Stimulated activated CD8-positive, alpha-beta memory T cell treated with anti-CD3 and anti-CD28 coated beads, Interleukin-4, amount 100 ng/mL, for 48 hours (primary cell): ENCODE measurements around the gene ZNF22.

Source experiments
- DNase-seq: peaks from one replicate; pipeline ENCODE4 v3.0.0-alpha.2; 2020

ZNF22 gene

DNA sequence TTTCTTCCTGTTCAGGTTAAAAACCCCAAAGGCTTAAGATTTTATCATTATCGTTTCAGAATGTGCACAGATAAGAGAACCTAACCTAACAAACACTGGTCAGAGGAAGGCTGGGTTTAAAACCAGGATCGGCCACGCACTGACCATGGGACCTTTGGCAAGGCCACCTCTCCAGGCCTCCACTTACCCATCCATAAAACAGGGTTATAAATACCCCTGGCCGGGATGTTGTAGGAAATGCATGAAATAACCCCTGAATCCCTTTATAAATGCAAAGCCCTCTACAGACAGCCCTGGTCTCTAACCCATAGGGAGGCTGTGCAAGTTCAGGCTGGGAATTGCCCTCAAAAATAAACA lies 22.5 kb upstream of the ZNF22 start:
- no peak for DNase-seq

DNA sequence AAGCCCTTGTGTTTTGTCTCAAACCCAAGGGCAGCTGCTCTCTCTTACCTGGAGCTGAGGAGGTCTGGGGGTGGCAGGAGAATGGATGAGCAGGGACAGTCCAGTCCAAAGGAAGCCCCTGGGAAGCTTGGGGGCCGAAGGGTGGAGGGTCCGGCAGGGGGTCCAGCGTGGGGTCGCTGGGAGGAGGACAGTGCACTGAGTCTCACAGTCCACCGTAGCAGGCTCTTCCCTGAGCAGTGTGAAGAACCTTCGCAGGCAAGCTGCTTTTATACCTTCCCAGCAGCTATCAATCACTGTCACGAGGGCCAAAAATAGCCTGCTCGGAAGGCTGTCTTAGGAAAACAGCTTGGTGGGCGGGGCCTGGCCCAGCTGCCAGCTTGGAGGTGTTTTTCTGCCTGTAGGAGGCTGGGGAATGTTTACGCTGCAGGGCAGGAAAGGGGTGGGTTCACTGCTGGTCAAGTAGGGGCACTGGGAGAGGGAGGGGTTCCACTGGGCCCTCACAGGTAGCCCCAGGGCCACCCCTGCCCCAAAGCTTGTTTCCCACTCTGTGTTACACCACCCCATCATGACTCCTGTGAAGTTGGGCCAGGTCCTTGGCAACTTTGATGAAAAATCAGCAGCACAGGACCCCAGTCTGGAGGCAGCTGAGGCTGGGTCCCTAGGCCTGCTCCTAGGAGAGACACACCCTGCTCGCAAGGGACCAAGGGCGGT lies 22.0 kb upstream of the ZNF22 start, which contains the start of gene DEPP1:
TSS of gene DEPP1 (minus strand) at position 240 of the 711 bp plus-strand sequence. CDS start 779 bp downstream, outside the sequence.
- DNase-seq = no peak

DNA sequence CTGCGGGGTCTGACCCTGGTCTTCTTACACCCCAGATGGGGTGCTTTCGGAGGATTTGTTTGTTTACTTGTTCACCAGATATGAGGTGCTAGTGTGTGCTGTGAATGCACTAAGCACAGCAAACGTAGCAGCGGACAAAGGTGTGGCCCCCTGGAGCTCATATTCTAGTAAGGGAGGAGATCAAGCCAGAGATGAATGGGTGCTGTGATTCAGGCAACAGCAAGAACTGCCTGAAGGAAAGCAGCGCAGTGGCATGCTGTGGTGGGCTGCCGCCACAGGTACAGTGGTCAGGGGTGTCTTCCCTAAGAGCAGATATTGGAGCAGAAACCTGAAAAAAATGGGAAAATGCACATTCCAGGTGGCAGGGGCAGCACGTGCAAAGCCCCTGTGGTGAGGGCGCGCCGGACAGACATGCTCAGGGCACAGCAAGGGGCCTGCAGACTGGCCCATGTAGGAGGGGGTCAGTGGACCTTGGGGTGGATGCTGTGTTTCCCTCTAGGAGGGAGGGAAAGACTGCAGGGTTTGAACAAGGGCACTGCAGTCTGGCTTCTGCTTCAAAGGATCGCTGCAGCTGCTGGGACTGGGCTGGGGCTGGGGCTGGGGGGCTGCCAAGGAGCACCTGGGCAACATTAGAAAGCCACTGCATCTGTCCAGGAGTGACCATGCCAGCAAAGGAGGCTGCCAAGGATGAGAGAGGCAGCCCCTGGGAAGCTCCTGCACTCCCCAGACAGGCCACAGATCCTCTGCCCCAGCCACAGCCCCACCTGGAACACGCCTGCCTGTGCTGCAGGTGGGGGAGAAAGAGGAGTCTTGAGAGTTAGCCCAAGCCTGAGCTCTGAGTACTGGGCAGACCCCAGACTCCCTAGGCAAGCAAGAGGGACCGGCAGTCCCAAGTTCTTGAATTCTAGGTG lies 21.2 kb upstream of the ZNF22 start:
- no peak for DNase-seq

DNA sequence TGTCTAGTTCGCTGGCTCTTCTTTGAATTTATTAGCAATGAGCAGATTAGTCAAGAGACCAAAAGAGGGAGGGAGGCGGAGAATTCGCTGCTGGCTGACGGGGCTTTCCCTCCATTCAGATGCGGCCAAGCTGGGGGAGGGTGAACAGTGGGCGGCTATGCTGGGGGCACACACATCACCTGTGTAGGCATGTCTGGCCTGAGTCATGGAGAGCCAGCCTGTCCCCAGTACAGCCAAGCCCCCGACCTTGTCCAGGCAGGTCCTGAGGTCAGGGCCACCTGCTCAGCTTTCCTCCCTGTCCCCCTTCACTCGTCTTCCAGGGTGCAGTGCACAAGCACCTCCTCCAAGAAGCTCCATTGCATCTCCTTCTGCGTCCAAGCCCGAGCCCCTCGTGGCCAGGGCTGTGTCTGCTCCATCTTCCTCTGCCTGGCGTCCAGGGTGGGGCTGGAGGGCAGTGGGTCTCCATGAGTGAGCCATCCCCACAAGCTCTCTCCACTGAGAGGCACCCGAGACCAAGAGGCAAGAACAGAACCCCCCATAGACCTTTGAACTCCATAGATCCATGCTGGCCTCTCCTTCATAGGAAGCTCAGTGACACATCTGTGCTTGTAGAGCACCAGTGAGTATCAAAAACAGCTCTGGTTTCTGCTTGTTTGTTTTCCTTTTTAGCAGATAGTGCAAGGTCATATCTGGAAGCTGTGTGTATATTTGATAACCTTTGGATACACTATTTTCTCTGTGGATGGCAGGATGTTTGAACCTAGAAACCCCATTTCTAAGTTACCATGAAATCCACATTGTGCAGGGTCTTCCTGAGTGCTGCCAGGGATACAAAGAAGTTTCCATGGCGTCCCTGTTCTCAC lies 20.2 kb upstream of the ZNF22 start:
- no peak for DNase-seq

DNA sequence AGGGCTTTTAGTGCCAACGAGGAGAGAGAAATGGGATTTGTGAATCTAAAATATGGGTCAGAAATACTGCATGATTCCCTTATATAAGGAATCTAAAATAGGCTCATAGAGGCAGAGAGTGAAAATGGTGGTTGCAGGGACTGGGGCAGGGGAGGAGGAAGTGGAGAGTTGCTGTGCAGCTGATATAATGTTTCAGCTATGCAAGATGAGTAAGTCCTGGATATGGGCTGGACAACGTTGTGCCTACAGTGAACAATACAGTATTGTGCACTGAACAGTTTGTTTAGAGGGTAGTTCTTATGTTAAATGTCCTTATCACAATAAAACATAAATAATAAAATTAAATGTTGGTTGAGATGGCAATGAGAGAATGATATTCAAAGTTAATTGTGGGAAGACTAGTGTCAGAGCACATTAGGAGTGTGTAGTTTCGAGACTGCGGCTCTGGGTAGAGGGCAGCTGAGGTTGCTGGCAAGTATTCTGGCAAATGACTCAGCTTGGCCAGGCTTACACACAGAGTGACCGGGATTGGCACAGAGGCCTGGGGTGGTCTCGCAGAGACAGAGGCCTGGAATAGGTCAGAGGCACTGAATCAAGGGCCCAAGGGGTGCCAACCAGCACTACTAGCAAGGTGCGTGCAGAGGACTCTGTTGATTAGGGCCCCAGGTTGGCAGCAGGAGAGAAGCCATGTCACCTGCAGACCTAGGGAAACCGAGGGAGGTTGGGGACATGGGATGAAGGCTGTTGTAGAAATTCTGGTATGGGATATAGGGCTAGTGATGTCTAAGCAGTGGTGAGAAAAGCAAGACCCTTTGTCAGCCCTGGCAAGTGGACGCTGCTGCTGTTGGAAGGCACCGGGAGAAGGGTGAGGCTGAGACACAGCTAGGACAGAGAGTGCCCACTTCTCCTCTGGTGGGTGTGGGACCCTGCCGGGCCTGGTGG lies 19.3 kb upstream of the ZNF22 start:
- no peak for DNase-seq

DNA sequence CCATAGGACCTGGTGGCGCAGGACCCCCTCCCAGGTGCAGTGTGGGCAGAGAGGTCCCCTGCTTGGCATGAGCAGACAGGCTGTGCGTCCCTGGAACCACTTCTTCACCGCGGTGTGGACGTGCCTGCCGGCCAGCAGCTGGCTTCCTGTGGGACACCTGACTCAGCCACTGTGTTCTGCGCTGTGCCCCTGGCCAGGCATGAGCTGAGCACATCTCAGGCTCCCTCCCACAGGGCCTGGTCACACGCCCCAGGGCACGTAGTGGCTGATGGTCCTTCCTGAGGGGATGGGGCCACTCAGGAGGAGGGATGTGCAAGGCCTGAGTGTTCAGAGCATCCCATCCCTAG lies 18.6 kb upstream of the ZNF22 start:
- DNase-seq = no peak

DNA sequence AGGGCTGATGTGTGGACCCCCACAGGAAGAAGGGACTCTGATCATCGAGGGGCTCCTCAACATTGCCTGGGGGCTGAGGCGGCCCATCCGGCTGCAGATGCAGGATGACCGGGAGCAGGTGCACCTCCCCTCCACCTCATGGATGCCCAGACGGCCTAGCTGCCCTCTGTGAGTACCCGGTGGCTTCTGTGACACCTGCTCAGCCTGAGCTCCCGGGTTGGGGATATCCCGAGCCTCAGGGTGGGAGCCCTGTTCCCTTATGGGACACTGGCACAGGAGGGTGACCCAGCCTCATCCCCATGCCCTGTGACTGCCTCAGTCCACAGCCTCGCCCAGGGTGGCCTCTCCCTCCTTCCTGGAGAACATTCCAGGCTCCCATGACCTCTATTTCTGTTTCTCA lies 18.2 kb upstream of the ZNF22 start:
- DNase-seq = no peak

DNA sequence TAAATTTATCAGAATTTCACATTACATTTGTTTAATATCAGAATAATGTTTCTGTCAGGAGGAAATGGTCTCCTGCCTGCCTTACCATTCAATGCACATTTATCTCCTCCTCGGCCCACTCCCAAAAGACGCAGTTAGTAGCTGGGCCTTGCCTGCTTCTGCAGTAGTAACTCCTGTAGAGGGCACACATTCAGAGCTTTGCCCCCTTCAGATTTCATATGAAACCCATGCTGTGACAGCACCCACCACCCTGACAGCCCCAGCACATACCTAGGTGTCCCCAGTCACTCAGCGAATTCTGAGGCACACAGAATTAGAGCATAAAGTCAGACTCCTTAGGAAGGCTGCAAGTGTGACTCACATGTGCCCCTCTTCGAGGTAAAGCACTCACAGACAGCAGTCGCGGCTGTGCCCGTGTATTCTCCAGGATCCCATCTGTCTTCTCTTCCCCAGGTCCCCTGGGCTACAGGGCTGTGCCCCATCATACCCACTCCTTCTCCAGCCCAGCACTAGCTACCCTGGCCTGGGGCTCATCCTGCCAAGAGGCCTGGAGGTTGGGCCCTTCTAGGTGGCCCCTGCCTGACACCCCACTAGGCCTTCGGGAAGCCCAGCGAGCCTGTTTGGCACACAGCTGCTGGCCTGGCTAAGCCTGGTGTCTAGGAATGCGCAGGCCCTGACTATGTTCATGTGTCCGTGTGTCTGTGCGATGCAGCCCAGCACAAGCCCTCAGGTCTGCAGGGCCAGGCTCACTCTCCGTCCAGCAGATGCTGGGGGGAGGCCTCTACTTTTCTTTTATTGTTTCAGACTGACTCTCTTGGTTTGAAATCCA lies 17.4 kb upstream of the ZNF22 start:
- no peak for DNase-seq

DNA sequence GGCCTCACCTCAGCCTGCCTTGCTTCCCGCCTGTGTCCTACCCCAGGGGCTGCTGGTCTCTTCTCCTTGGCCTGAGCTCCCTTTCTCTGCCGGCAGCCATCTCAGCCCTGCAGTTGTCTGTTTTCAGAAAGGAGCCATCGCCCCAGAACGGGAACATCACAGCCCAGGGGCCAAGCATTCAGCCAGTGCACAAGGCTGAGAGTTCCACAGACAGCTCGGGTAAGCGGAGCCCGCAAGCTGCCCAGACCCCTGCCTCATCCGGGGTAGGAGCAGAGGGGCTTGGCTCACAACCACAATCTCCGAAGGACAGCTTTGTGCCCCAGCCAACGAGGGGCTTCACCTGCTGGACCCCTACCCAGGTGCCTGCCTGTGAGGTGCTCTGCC lies 16.8 kb upstream of the ZNF22 start:
- no peak for DNase-seq

DNA sequence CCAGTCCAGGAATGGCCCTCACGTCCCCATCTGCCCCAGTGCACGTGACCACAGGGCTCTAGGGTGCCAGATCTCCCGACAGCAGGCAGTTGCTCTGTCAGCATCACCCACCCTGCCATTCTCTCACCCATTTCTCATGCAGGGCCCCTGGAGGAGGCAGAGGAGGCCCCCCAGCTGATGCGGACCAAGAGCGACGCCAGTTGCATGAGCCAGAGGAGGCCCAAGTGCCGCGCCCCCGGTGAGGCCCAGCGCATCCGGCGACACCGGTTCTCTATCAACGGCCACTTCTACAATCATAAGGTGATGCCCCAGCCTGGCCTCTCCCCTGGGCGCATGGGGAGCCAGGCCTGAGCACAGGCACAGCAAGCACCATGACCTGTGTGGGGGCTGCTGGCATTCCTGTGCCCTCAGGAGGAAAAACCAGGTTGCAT lies 16.0 kb upstream of the ZNF22 start:
- no peak for DNase-seq

DNA sequence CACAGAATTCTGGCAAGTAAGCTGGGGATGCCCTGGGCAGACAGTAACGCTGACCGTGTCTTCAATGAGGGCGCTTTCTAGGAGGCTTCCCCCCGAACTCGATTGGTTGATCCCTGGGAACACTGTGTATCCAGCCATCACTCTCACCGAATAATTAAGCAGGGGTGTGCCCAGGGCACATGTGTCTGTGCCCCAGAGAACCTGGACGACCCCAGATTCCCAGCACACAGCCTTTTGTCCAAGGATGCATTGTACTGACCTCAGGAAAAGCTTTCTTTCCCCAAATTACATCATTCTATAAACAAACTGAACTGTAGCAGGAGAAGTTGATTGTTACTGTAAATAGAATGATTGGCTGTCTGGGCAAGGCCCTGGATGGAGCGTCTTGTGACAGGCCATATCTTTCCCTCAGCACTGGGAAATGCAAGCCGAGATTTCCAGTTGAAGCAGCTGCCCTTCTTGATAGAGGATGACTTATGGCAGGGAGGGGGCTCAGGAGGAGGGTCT lies 15.5 kb upstream of the ZNF22 start:
- no peak for DNase-seq

DNA sequence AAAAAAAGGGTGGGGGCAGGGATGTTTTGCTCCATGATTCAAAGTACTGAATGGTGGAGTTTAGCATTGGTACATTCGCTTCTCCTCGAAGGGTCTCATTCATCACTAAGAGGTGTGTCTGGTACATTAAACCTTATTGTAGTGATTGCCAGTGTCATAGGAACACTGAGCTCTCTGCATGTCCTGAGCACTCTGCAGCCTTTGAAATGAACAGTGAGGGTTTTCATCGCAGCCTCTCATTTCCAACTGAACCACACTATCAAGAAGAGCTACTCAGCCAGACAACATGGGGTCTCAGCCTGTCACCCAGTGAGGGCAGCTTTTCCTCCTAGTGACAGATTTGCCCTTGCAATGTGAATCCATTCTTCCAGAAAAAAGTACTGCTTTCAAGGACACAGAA lies 14.5 kb upstream of the ZNF22 start:
- no peak for DNase-seq

DNA sequence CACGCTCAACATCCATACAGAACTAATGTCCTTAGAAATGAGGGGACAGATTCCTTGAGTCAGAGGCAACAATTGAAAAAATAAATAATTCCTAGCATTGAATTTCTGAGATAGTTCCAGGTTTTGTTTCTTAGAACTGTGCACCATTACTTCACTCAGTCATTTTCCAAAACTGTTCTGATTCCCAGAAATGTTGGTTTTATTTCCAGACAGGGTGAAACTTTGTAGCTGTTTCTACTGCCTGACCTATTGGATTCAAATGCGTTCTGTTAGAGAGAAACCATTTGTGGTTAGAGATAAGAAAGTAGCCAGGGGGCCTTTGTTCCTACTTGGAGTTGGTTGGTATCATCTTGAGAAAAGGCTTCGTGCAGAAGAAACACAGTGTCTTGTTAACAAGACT lies 14.1 kb upstream of the ZNF22 start:
- no peak for DNase-seq

DNA sequence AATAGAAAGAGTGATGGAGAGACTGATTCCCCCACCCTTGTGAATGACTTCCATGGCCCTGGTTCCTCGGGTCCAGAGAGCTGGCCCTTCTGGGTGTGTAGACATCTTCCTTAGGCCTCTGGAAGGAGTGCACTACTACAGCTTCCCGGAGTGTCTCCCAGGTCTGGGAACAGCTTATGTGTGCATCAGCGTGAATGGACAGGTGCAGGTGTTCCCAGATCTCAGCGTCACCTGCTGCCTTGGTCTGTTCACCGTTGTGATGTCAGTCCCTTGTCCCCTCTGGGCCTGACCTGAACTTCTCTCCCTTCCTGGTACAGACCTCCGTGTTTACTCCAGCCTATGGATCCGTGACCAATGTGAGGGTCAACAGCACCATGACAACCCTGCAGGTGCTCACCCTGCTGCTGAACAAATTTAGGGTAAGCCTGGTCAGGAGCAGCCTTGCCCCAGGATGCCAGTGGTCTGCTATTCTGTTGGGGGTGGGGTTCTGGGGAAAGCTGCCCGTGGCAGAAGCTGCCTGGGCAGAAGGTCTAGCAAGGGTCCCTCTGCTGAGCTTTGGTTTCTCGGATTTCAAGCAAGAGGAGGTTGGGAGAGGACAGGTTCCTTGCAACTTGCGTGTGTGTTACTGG lies 11.7 kb upstream of the ZNF22 start:
- DNase-seq = peak; percentile 11

DNA sequence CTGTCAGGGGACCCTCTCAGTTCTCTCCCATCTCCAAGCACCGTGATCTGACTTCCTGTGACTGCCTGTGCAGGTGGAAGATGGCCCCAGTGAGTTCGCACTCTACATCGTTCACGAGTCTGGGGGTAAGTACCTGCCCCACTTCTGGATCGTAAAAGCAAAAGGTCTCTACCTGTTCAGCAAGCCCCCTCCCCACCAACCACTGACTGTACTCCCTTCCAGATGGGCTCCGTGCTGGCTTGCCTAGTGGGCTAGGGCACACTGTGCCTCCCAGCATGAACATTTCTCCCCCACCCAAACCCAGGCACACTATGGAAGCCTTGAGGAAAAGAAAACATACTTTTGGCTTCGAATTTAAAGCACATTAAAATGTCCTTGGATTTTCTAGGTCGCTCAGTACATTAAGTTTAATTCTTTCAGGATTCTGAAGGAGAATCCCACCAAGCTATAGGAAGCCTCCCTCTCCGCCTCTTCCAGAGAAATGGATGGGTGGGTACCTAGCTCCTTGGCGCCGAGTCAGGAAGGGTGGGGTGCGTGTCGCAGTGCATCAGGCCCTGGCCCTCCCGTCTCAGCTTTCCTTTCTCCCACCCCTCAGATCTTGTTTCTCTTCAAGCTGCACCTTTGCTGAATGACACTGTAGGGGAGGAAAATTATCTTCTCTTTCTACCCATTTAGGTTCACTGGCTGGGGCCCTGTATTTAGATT lies 11.0 kb upstream of the ZNF22 start:
- DNase-seq = peak; percentile 9

DNA sequence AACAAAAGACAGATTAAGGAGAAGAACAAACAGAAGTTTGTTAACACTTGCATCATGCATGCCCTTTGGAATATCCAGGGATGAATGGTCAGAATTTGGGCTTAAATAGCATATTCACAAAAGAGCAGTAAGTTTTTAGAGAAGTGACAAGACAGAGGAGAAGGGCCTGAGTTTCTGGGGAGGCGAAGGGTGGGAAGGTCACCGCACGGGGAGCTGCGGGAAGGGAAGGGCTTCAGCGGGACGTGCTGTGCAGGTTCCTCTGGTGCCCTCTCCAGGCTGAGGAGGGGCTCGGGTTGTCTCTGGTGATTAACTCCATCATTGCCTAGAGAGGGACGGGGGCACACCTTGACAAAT lies 10.4 kb upstream of the ZNF22 start:
- peak; percentile 19 for DNase-seq

DNA sequence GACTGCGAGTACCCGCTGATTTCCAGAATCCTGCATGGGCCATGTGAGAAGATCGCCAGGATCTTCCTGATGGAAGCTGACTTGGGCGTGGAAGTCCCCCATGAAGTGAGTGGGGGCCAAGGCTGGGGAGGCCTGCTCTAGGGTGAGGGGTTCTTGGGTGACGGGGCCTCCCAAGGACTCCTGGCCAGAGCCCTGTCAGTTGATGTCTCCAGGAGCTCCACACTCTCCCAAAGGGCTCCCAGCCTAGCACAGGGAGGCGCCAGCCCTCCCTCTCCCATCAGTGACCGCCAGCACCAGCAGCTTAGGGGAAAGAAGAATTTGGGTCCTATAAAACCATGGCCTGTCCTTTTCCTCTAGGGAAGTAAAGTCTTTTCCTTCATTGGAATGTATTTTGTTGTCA lies 9.8 kb upstream of the ZNF22 start:
- DNase-seq = peak; percentile 18

DNA sequence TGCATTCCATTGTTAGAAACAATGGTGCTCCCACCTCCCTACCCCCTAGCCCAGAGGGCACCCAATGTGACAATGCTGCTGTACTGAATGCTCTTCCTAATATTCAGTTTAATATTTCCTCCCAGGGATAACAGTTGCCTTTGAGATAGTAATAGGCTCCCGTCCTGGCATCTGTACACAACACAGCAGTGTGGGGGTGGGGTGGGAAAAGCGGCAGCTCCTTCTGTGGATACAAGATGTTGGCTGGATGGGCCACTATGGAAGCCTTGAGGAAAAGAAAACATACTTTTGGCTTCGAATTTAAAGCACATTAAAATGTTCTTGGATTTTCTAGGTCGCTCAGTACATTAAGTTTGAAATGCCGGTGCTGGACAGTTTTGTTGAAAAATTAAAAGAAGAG lies 9.2 kb upstream of the ZNF22 start:
- no peak for DNase-seq

DNA sequence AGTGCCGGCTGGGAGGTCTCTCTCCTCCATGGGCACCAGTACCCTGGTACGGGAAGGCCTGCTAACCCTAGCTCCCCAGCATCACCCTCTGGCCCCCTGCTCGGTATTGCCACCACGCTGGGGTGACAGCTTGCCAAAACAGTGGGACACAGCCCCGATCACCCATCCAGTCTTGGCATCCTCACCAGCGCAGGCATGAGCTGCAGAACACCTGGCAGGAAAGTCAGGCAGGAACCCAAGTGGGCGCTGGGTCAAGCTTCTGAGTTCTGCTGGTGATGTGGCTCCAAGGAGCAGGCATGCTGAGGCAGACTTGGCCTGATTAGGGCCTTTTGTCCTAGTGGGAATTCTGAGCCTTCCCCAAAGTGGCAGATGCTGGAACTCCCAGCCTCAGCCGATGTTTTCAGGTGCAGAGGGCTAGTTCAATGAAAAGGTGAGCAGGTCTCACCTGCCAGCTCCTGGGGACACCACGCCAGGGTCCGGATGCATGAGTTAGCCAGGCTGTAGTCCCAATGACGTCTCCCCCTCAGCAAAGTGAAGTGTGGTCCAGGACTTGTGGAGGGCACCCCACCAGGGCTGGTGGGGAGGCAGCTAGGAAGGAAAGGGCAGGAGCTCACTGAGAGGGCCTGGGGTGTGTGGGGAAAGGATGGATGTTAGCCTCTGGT lies 8.5 kb upstream of the ZNF22 start:
- DNase-seq = peak; percentile 14
